DMS79 treated with DMSO at 0.1 percent for 48 hours (cell line): ENCODE results near the gene ACER3.
"Not testable (repeated sequence)": the region's sequence is repeated elsewhere in the genome, so short reads cannot be mapped to it uniquely, and the experiment has no call there.

ENCODE experiments used
- DNase-seq: peaks from one replicate; lab custom pipeline; 2025; lab: John Stamatoyannopoulos, UW

Gene ACER3

GRCh38 chr11:76919887-76920746 lies 59.4 kb downstream of the ACER3 start:
- peak; percentile 96 for DNase-seq

DNA sequence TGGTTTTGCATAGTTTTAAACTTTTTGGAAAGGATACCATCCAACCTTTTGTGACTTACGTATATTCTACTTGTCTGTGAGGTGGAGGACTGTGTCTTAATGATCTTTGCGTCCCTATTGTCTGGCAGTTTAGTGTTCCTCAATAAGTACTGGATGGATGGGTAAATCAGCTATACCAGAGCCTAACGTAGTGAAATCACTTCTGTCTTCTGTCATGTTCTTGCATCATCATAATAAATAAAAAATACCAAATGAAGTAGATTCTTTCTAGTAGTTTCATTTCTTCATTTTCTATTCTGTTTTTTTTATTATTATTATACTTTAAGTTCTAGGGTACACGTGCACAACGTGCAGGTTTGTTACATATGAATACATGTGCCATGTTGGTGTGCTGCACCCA lies 66.4 kb downstream of the ACER3 start:
- no peak for DNase-seq

- no peak for DNase-seq
Observed at GRCh38 chr11:76935042-76935441, 74.3 kb downstream of the ACER3 start.

GRCh38 chr11:76939219-76939631 lies 78.5 kb downstream of the ACER3 start:
- DNase-seq: no peak

DNA sequence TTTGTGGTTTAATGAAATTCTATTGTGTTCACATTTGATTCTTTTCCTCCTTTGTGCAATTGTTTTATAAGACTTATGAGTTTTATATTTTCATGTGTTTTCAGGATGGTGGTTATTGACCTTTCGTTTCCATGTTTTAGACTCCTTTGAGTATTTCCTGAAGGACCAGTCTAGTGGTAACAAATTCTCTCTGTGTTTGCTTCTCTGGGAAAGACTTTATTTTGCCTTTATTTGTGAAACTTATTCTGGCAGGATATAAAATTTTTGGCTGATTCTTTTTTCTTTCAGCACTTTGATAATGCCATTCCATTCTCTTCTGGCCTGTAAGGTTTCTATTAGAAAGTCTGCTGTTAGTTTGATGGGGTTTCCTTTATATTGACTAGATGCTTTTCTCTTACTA lies 83.5 kb downstream of the ACER3 start:
- no peak for DNase-seq

GRCh38 chr11:76946223-76946622 lies 85.5 kb downstream of the ACER3 start:
- DNase-seq: no peak

DNA sequence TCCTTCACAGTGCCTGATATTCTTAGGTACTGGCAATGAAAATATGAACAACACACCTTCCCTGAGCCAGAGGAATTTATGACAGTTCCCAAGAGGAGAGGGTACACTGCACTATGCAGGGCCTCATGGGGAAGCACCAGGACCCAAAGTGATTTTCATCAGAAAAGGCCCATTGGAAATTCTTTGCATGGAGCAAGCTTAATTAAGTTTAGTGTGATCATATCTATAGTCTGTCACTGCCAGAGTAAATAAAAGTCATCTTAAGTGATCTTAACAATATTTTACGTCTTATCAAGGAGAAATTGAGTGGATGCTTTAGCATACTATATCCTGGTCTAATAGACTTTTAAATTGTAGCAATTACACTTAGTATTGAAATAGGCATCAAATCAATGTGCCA lies 86.5 kb downstream of the ACER3 start:
- DNase-seq: no peak

DNA sequence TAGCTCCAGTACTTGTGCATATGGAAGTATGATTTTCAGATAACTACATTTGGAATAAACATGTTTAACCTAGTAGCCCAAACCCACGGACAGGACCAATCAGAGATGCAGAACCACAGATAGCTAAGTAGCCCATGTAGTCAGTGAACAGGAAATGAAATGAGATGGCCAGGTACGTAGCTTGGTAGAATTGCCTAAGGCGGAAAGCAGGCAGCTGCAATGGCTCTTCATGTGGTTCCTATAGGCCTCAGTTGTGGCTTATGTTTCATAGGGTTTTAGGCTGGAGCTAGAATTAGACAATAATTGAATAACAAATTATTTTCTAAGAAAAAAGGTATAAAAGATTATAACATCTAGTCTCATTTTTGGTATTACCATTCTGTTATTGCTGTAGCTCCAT lies 87.1 kb downstream of the ACER3 start:
- no peak for DNase-seq

GRCh38 chr11:76955459-76956114 lies 94.9 kb downstream of the ACER3 start:
- DNase-seq: no peak

- DNase-seq: no peak
Observed at GRCh38 chr11:76962583-76963416, 102.1 kb downstream of the ACER3 start.

GRCh38 chr11:76963417-76964168 lies 102.9 kb downstream of the ACER3 start:
- DNase-seq: not testable (repeated sequence)

- no peak for DNase-seq
Observed at GRCh38 chr11:76972051-76972450, 111.3 kb downstream of the ACER3 start.

DNA sequence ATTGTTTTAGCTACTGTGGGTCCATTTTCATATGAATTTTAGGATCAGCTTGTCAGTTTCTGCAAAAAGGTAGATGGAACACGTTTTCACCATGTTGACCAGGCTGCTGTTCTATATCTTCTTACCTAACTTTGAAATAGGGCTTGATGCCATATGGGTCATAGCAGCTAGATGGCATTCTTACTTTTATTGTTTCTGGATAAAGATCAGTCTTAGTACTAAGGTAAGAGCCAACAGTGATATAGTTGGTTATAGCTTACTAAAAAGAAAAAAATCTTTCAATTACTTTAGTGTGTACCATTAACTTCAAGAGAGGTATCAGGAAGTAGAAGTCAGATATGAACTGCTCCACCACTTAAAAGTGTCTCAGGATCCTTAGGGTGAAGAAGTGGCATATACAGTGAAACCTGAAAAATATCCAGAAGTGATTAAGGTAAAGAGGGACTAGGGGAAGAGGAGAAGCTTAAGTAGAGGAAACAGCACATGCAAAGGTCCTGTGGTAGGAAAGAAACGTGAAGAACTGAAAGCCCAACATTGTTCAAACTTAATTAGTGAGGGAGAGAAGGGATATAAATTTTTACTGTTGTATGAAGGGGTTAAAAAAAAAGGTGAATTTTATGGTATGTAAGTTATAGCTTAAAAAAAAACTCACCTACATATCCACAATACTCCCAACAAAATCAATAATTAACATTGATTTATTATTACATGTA lies 113.6 kb downstream of the ACER3 start:
- no peak for DNase-seq

DNA sequence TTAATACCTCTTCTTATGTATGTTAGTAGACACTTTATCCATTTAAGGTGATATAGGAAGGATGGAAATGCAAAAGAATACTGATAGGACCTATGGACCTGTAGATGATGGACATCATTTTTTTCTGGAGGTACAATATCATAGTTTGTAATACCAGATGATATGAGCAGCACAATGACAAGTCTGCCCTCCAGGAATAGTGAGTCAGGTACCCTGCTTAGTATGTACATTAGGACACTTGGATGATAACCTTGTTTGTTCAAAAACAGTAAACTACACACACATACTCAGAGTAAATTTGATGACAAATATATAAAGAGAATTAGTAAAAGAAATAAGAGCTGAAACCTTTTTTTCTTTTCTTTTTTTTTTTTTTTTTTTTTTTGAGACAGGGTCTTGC lies 114.8 kb downstream of the ACER3 start:
- no peak for DNase-seq

- no peak for DNase-seq
Observed at GRCh38 chr11:76977791-76978190, 117.1 kb downstream of the ACER3 start.

DNA sequence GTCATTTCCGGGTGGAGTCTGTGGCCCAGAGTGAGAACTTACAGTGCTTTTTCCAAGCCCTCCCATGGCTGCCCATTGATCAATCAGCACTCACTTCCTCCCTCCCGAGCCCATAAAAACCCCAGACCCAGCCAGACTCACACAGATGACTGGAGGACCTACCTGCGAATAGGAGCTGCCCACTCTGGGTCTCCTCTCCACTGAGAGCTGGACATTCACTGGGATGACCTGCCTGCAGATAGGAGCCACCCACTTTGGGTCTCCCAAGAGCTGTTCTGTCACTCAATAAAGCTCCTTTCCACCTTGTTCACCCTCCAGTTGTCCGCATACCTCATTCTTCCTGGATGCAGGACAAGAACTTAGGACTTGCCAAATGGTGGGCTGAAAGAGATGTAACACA lies 117.5 kb downstream of the ACER3 start:
- no peak for DNase-seq

- DNase-seq: no peak
Observed at GRCh38 chr11:76978818-76979217, 118.1 kb downstream of the ACER3 start.

GRCh38 chr11:76980196-76980595 lies 119.5 kb downstream of the ACER3 start:
- no peak for DNase-seq

DNA sequence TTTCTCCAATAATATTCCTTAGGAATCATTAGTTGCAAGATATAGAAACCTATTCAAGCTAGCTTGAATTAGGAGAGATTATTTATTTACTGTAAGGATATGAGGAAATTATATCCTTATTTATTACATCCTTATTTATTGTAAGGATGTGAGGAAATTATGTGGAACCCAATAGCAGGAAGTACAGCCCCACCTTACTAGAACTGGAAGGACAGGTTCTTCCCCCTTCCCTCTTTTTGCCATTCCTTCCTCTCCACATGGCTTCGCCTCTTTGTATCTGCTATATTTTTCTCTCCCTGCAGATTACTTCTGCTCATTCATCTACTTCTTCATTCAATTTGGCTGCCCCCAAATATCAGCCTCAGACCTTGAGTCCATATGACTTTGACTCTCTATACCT lies 124.0 kb downstream of the ACER3 start:
- DNase-seq: no peak

GRCh38 chr11:76987203-76987602 lies 126.5 kb downstream of the ACER3 start:
- DNase-seq: no peak

- DNase-seq: no peak
Observed at GRCh38 chr11:76990628-76991027, 129.9 kb downstream of the ACER3 start.
